HCT116 (cell line): ENCODE results near the gene RMDN2. TPM values are rescaled to one million over a fixed set of nuclear protein-coding genes. Genes with fewer than 3 reads are reported as not detected.
"Not testable (repeated sequence)": the region's sequence is repeated elsewhere in the genome, so short reads cannot be mapped to it uniquely, and the experiment has no call there.

Experiments used
- ATAC-seq: fragments of 200-7000 bp; cut with Tn5 transposase; 2 replicates; pipeline ENCODE4 v1.9.1; 2020; ENCODE audit warnings: mild to moderate bottlenecking, moderate library complexity
- BruUV-seq: library from RNA; stranded (reverse); fragments of 400-500 nt; replicated peaks from 2 replicates; lab custom pipeline; 2021; lab: Mats Ljungman, UMichigan
- CTCF ChIA-PET: fragments of 300-600 bp; sonication (Branson Sonifier 250); formaldehyde crosslinking; loops from one replicate; lab custom pipeline; 2021; ENCODE audit warnings: antibody characterized with exemption; lab: Charles Lee
- POLR2A ChIA-PET: fragments of 300-600, 350-600 bp; sonication (Branson Sonifier 250); formaldehyde crosslinking; loops from one replicate; lab custom pipeline; 2021; ENCODE audit warnings: antibody characterized with exemption; lab: Charles Lee
- RAD21 ChIA-PET, 2 experiments: fragments of 300-600 bp; sonication (Branson Sonifier 250); formaldehyde crosslinking; loops; one replicate each; lab custom pipeline; 2023; ENCODE audit warnings: low total read pairs in 2 of 2; ENCODE audit not compliant: uncharacterized antibody in 2 of 2, unreplicated experiment in 2 of 2, low non-redundant PET in 1 of 2; lab: Charles Lee
- DNase-seq: peaks from one replicate; pipeline ENCODE4 v3.0.0-alpha.2; 2010; ENCODE audit warnings: low read depth, low spot score
- H2AFZ ChIP-seq: fragments of 200-600 bp; shearing (Covaris generic), sonication (generic); 2 replicates; pipeline ENCODE4 v1.6.1; 2017; ENCODE audit warnings: low read depth, mixed run types, mixed read lengths, antibody characterized with exemption, low read length; ENCODE audit not compliant: poor library complexity, severe bottlenecking
- H3K27ac ChIP-seq: 2 replicates; pipeline ENCODE4 v1.5.1; 2012; ENCODE audit warnings: low read depth, low read length
- H3K27me3 ChIP-seq: fragments of 200-600 bp; sonication (generic); 2 replicates; pipeline ENCODE4 v1.6.1; 2016; ENCODE audit warnings: mixed run types, low read length, mixed read lengths; ENCODE audit not compliant: insufficient read depth
- H3K36me3 ChIP-seq, 2 experiments: fragments of 200-500 bp in 1 of 2; fragments of 200-600 bp in 1 of 2; sonication (Bioruptor generic) in 1 of 2; sonication (generic) in 1 of 2; 2 replicates each; pipeline versions ENCODE4 v1.5.1 to v1.6.1; 2014 to 2016; ENCODE audit warnings: low read length in 2 of 2, inconsistent platforms in 1 of 2, mixed read lengths in 1 of 2, mixed run types in 1 of 2; ENCODE audit not compliant: insufficient read depth in 2 of 2, control insufficient read depth in 1 of 2
- H3K4me1 ChIP-seq, 2 experiments: fragments of 200-600 bp in 1 of 2; sonication (generic) in 1 of 2; 2 replicates each; pipeline versions ENCODE4 v1.5.1 to v1.6.1; 2012 to 2017; ENCODE audit warnings: low read length in 2 of 2, inconsistent platforms in 1 of 2, mild to moderate bottlenecking in 1 of 2, mixed read lengths in 1 of 2, mixed run types in 1 of 2, moderate library complexity in 1 of 2; ENCODE audit not compliant: insufficient read depth in 2 of 2, control insufficient read depth in 1 of 2
- H3K4me2 ChIP-seq: fragments of 200-600 bp; sonication (generic); 2 replicates; pipeline ENCODE4 v1.6.1; 2017; ENCODE audit warnings: mixed run types, low read length, mixed read lengths
- H3K4me3 ChIP-seq, 2 experiments: fragments of 200-600 bp in 1 of 2; sonication (generic) in 1 of 2; replicated peaks in 1 of 2; 2 replicates each; pipeline ENCODE4 v1.5.1; 2011 to 2016; ENCODE audit warnings: low read length in 2 of 2, control low read depth in 1 of 2, low read depth in 1 of 2, mild to moderate bottlenecking in 1 of 2, mixed read lengths in 1 of 2, mixed run types in 1 of 2
- H3K79me2 ChIP-seq: fragments of 200-600 bp; sonication (generic); 2 replicates; pipeline ENCODE4 v1.6.1; 2017; ENCODE audit warnings: mild to moderate bottlenecking, mixed run types, low read length, moderate library complexity, mixed read lengths; ENCODE audit not compliant: insufficient read depth
- H3K9ac ChIP-seq: fragments of 200-600 bp; sonication (generic); 2 replicates; pipeline ENCODE4 v1.6.1; 2016; ENCODE audit warnings: low read length, mixed read lengths
- H3K9me2 ChIP-seq: fragments of 200-600 bp; sonication (generic), shearing (Covaris generic); 2 replicates; pipeline ENCODE4 v1.6.1; 2017; ENCODE audit warnings: mixed run types, mild to moderate bottlenecking, moderate library complexity; ENCODE audit not compliant: insufficient read depth
- H3K9me3 ChIP-seq, 2 experiments: fragments of 200-500 bp in 1 of 2; fragments of 200-600 bp in 1 of 2; sonication (Bioruptor generic) in 1 of 2; sonication (generic) in 1 of 2; 2 replicates each; pipeline ENCODE4 v1.6.1; 2014 to 2017; ENCODE audit warnings: low read length in 2 of 2, mixed read lengths in 2 of 2, inconsistent platforms in 1 of 2, low read depth in 1 of 2, mild to moderate bottlenecking in 1 of 2, mixed run types in 1 of 2, moderate library complexity in 1 of 2; ENCODE audit not compliant: control insufficient read depth in 1 of 2, insufficient read depth in 1 of 2
- H4K20me1 ChIP-seq: fragments of 200-600 bp; sonication (generic), shearing (Covaris generic); 2 replicates; pipeline ENCODE4 v1.6.1; 2017; ENCODE audit warnings: mixed run types, mild to moderate bottlenecking, moderate library complexity; ENCODE audit not compliant: insufficient read depth
- CTCF ChIP-seq, 3 experiments: fragments of 200-600 bp in 1 of 3; sonication (generic) in 1 of 3; IDR thresholded peaks in 2 of 3; conservative IDR thresholded peaks in 1 of 3; 2 replicates each; pipeline ENCODE4 v1.5.1; 2012 to 2017; ENCODE audit warnings: low read depth in 2 of 3, low read length in 2 of 3, antibody characterized with exemption in 1 of 3, borderline replicate concordance in 1 of 3, control low read depth in 1 of 3, mild to moderate bottlenecking in 1 of 3, mixed read lengths in 1 of 3, mixed run types in 1 of 3, moderate library complexity in 1 of 3; ENCODE audit not compliant: insufficient read depth in 1 of 3
- EGR1 ChIP-seq: IDR thresholded peaks from 2 replicates; pipeline ENCODE4 v1.6.1; 2012; ENCODE audit warnings: low read depth
- ELF1 ChIP-seq: IDR thresholded peaks from 2 replicates; pipeline ENCODE4 v1.6.1; 2012; ENCODE audit warnings: low read depth, borderline replicate concordance
- EZH2 ChIP-seq: fragments of 200-600 bp; sonication (generic); IDR thresholded peaks from 2 replicates; pipeline ENCODE4 v1.6.1; 2017; ENCODE audit warnings: antibody characterized with exemption, mixed run types
- POLR2A ChIP-seq: IDR thresholded peaks from 2 replicates; pipeline ENCODE4 v1.7.0; 2011; ENCODE audit warnings: borderline replicate concordance; ENCODE audit not compliant: insufficient read depth, insufficient read length; ENCODE audit errors: extremely low read depth
- TCF7L2 ChIP-seq: IDR thresholded peaks from 2 replicates; pipeline ENCODE4 v1.7.0; 2011; ENCODE audit warnings: borderline replicate concordance, inconsistent platforms; ENCODE audit not compliant: insufficient read depth, insufficient read length; ENCODE audit errors: extremely low read depth
- intact Hi-C: fragments of 100-400 bp; cut with micrococcal nuclease; formaldehyde crosslinking; loops from 2 replicates; pipeline ENCODE4 v1.10.0; 2022
- total RNA-seq: library from RNA; stranded (reverse); gene quantifications from one replicate; pipeline ENCODE4 v1.2.1, GENCODE V29; 2021; ENCODE audit not compliant: unreplicated experiment

The RMDN2 gene
- total RNA-seq, 1 experiment from 2014 or later, result 4.5 TPM

- CTCF ChIA-PET, POLR2A ChIA-PET, H4K20me1 ChIP-seq, H3K4me1 ChIP-seq, H3K9me2 ChIP-seq, ATAC-seq, BruUV-seq, intact Hi-C loops, H3K9ac ChIP-seq, H3K27me3 ChIP-seq, H3K27ac ChIP-seq, H3K4me2 ChIP-seq, DNase-seq, H3K36me3 ChIP-seq, H3K79me2 ChIP-seq, H2AFZ ChIP-seq, RAD21 ChIA-PET, H3K9me3 ChIP-seq, H3K4me3 ChIP-seq: not testable (repeated sequence)
Measured at GRCh38 chr2:37962740-37963121, 37.6 kb downstream of the RMDN2 start.

- POLR2A ChIA-PET, H3K79me2 ChIP-seq, H2AFZ ChIP-seq, H3K9me3 ChIP-seq, H3K9ac ChIP-seq, CTCF ChIA-PET, H4K20me1 ChIP-seq, H3K27ac ChIP-seq, BruUV-seq, H3K4me2 ChIP-seq, H3K36me3 ChIP-seq, RAD21 ChIA-PET, H3K27me3 ChIP-seq, ATAC-seq, H3K4me1 ChIP-seq, H3K4me3 ChIP-seq, DNase-seq, H3K9me2 ChIP-seq, intact Hi-C loops: not testable (repeated sequence)
Measured at GRCh38 chr2:37963901-37964300, 38.8 kb downstream of the RMDN2 start.

GRCh38 chr2:37966326-37966725 lies 41.2 kb downstream of the RMDN2 start:
- 0 out of 2 replicates have a peak, but pooled peaks cover 4% of the 10 kb centered on the region for H3K9me2 ChIP-seq
- no peak overlapping the region for H3K4me3 ChIP-seq
- H3K36me3 ChIP-seq, result no peaks in the 10 kb centered on the region
- intact Hi-C loops, result no loop called here
- no peak overlapping the region for H3K4me2 ChIP-seq
- no TSS peak for BruUV-seq
- no peak for DNase-seq
- no peaks in the 10 kb centered on the region for H4K20me1 ChIP-seq
- TF ChIP-seq EZH2, result no peak
- no peak for TF ChIP-seq TCF7L2
- TF ChIP-seq ELF1, result no peak
- no peak for TF ChIP-seq EGR1
- TF ChIP-seq POLR2A, result no peak
- TF ChIP-seq CTCF (IDR thresholded peaks at IDR 0.05 in 2 of 3, conservative IDR thresholded peaks at IDR 0.05 in 1 of 3; ENCODE audit: borderline replicate concordance in 1 of 3, insufficient read depth in 1 of 3, low read depth in 2 of 3, low read length in 2 of 3), result no peak
- H3K9ac ChIP-seq, result no peak overlapping the region
- H2AFZ ChIP-seq, result no peak overlapping the region
- H3K9me3 ChIP-seq, result no peaks in the 10 kb centered on the region
- no peak overlapping the region for H3K27ac ChIP-seq
- POLR2A ChIA-PET, result no interaction called here
- no peaks in the 10 kb centered on the region for H3K79me2 ChIP-seq
- H3K4me1 ChIP-seq, result no peaks in the 10 kb centered on the region
- no peak for ATAC-seq
- CTCF ChIA-PET, result no interaction called here
- RAD21 ChIA-PET, result no interaction called here
- no peaks in the 10 kb centered on the region for H3K27me3 ChIP-seq
